ENCODE data around the gene NEK7. TPM values are rescaled to one million over a fixed set of nuclear protein-coding genes. Genes with fewer than 3 reads are reported as not detected.
A peak's percentile ranks its signal among the peaks of the same experiment; 100 is the strongest.

The NEK7 gene
- total RNA-seq, 1 donor from 2014 or later, result 63.2 TPM

- H3K27me3 Mint-ChIP-seq (ENCODE audit: low read depth), result no peaks in the 10 kb centered on the region
- peaks cover 9% of the 10 kb centered on the region for H3K36me3 Mint-ChIP-seq
- no peak for TF ChIP-seq CTCF (IDR thresholded peaks at IDR 0.05; ENCODE audit: unreplicated experiment)
- H3K4me1 Mint-ChIP-seq, result peaks cover 2% of the 10 kb centered on the region
- H3K27ac Mint-ChIP-seq, result peak overlapping the region; percentile 79
- no peak overlapping the region for H3K4me3 Mint-ChIP-seq
- no peak for DNase-seq (ENCODE audit: low spot score in 2 of 2, unreplicated experiment in 2 of 2)
- peaks cover 7% of the 10 kb centered on the region for H3K9me3 Mint-ChIP-seq
These were observed 96.9 kb downstream of the NEK7 start for GRCh38 chr1:198253668-198254067.

- peaks cover 8% of the 10 kb centered on the region for H3K36me3 Mint-ChIP-seq
- TF ChIP-seq CTCF (IDR thresholded peaks at IDR 0.05; ENCODE audit: unreplicated experiment), result no peak
- H3K4me3 Mint-ChIP-seq, result no peak overlapping the region
- H3K4me1 Mint-ChIP-seq, result peaks cover 8% of the 10 kb centered on the region
- DNase-seq (ENCODE audit: low spot score in 2 of 2, unreplicated experiment in 2 of 2), result no peak
- H3K27me3 Mint-ChIP-seq (ENCODE audit: low read depth), result no peaks in the 10 kb centered on the region
- H3K9me3 Mint-ChIP-seq, result peaks cover 7% of the 10 kb centered on the region
- no peak overlapping the region for H3K27ac Mint-ChIP-seq
These were observed 97.7 kb downstream of the NEK7 start for GRCh38 chr1:198254521-198254920.

GRCh38 chr1:198254948-198255347, 98.2 kb downstream of the NEK7 start:
- Mint-ChIP-seq H3K9me3 (peaks cover 7% of the 10 kb centered on the region), H3K27me3 (ENCODE audit: low read depth) (no peaks in the 10 kb centered on the region), H3K4me1 (peaks cover 12% of the 10 kb centered on the region), H3K36me3 (peaks cover 8% of the 10 kb centered on the region), H3K4me3 (no peak overlapping the region), H3K27ac (no peak overlapping the region)
- DNase-seq (ENCODE audit: low spot score in 2 of 2, unreplicated experiment in 2 of 2), result no peak
- no peak for TF ChIP-seq CTCF (IDR thresholded peaks at IDR 0.05; ENCODE audit: unreplicated experiment)

- Mint-ChIP-seq H3K27me3 (ENCODE audit: low read depth) (no peaks in the 10 kb centered on the region), H3K4me1 (peaks cover 19% of the 10 kb centered on the region), H3K36me3 (peaks cover 8% of the 10 kb centered on the region), H3K9me3 (peaks cover 7% of the 10 kb centered on the region), H3K27ac (no peak overlapping the region), H3K4me3 (no peak overlapping the region)
- no peak for TF ChIP-seq CTCF (IDR thresholded peaks at IDR 0.05; ENCODE audit: unreplicated experiment)
- DNase-seq (ENCODE audit: low spot score in 2 of 2, unreplicated experiment in 2 of 2), result no peak
These were observed 99.0 kb downstream of the NEK7 start for GRCh38 chr1:198255784-198256183.

GRCh38 chr1:198258491-198258890, 101.7 kb downstream of the NEK7 start:
- Mint-ChIP-seq H3K4me3 (no peak overlapping the region), H3K27me3 (ENCODE audit: low read depth) (no peaks in the 10 kb centered on the region), H3K36me3 (peaks cover 4% of the 10 kb centered on the region), H3K27ac (no peak overlapping the region), H3K9me3 (no peaks in the 10 kb centered on the region), H3K4me1 (peaks cover 25% of the 10 kb centered on the region)
- DNase-seq (ENCODE audit: low spot score in 2 of 2, unreplicated experiment in 2 of 2), result no peak
- no peak for TF ChIP-seq CTCF (IDR thresholded peaks at IDR 0.05; ENCODE audit: unreplicated experiment)

Data from mesothelial cell of epicardium (in vitro differentiated cells).